Measurements from ENCODE around the gene CHST10.

- no peak for TF ChIP-seq CTCF (IDR thresholded peaks at IDR 0.05; ENCODE audit: extremely low read depth in 1 of 2, insufficient read depth in 1 of 2, low read depth in 1 of 2, low read length in 2 of 2)
- TF ChIP-seq POLR2A (IDR thresholded peaks at IDR 0.05; ENCODE audit: low read depth, low read length): no peak
- no peak for TF ChIP-seq POLR2AphosphoS5 (IDR thresholded peaks at IDR 0.05; ENCODE audit: insufficient read depth, low read depth, low read length)
- TF ChIP-seq MAX (IDR thresholded peaks at IDR 0.05; ENCODE audit: insufficient read depth, insufficient read length): no peak
- no peak for TF ChIP-seq GATA2 (IDR thresholded peaks at IDR 0.05; ENCODE audit: insufficient read depth, insufficient read length, low read depth, low read length)
Measured at GRCh38 chr2:100352521-100352920, 64.9 kb downstream of the CHST10 start.

All from endothelial cell of umbilical vein (primary cell).